Glutamatergic neuron (in vitro differentiated cells): ENCODE measurements around the gene ANO6. TPM values are rescaled to one million over a fixed set of nuclear protein-coding genes. Genes with fewer than 3 reads are reported as not detected.

Source experiments
- DNase-seq: peaks from one replicate; pipeline ENCODE4 v3.0.0; 2022
- H3K27ac Mint-ChIP-seq: one replicate; pipeline ENCODE4 v1.8.0; 2020; ENCODE audit warnings: mild to moderate bottlenecking, mixed read lengths, inconsistent platforms; ENCODE audit not compliant: unreplicated experiment
- H3K27me3 Mint-ChIP-seq: one replicate; pipeline ENCODE4 v1.8.0; 2020; ENCODE audit warnings: mild to moderate bottlenecking, moderate library complexity, mixed read lengths, inconsistent platforms; ENCODE audit not compliant: unreplicated experiment
- H3K36me3 Mint-ChIP-seq: one replicate; pipeline ENCODE4 v1.8.0; 2020; ENCODE audit warnings: mild to moderate bottlenecking, mixed read lengths, inconsistent platforms; ENCODE audit not compliant: unreplicated experiment
- H3K4me1 Mint-ChIP-seq: one replicate; pipeline ENCODE4 v1.8.0; 2020; ENCODE audit warnings: mild to moderate bottlenecking, low read depth, mixed read lengths, inconsistent platforms; ENCODE audit not compliant: unreplicated experiment
- H3K4me3 Mint-ChIP-seq: one replicate; pipeline ENCODE4 v1.8.0; 2020; ENCODE audit warnings: mild to moderate bottlenecking, mixed read lengths, inconsistent platforms; ENCODE audit not compliant: unreplicated experiment
- H3K9me3 Mint-ChIP-seq: one replicate; pipeline ENCODE4 v1.8.0; 2020; ENCODE audit warnings: mild to moderate bottlenecking, moderate library complexity, mixed read lengths, inconsistent platforms; ENCODE audit not compliant: unreplicated experiment
- total RNA-seq: library from RNA; stranded (reverse); fragmentation: NEBNext Ultra II Directional; extraction: Animal tissue kit (Norgen Biotek cat#: 25700); gene quantifications from one replicate; pipeline ENCODE4 v1.2.1, GENCODE V29; 2021; ENCODE audit not compliant: unreplicated experiment
- TF ChIP-seq, protein P1 (sequence below): fragments of 200-600 bp; sonication (generic); IDR thresholded peaks from one replicate; pipeline ENCODE4 v1.5.0; 2021; ENCODE audit not compliant: partially characterized antibody, unreplicated experiment

The ANO6 gene
- total RNA-seq, 1 donor from 2014 or later: 35.9 TPM

- H3K4me3 Mint-ChIP-seq: no peak overlapping the region
- no peaks in the 10 kb centered on the region for H3K27me3 Mint-ChIP-seq
- H3K27ac Mint-ChIP-seq: no peak overlapping the region
- H3K36me3 Mint-ChIP-seq: no peaks in the 10 kb centered on the region
- TF ChIP-seq, protein P1, sequence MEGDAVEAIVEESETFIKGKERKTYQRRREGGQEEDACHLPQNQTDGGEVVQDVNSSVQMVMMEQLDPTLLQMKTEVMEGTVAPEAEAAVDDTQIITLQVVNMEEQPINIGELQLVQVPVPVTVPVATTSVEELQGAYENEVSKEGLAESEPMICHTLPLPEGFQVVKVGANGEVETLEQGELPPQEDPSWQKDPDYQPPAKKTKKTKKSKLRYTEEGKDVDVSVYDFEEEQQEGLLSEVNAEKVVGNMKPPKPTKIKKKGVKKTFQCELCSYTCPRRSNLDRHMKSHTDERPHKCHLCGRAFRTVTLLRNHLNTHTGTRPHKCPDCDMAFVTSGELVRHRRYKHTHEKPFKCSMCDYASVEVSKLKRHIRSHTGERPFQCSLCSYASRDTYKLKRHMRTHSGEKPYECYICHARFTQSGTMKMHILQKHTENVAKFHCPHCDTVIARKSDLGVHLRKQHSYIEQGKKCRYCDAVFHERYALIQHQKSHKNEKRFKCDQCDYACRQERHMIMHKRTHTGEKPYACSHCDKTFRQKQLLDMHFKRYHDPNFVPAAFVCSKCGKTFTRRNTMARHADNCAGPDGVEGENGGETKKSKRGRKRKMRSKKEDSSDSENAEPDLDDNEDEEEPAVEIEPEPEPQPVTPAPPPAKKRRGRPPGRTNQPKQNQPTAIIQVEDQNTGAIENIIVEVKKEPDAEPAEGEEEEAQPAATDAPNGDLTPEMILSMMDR: no peak
- no peaks in the 10 kb centered on the region for H3K9me3 Mint-ChIP-seq
- peaks cover 9% of the 10 kb centered on the region for H3K4me1 Mint-ChIP-seq
- DNase-seq: no peak
These were observed 8.0 kb downstream of the ANO6 start for GRCh38 chr12:45223868-45224267.

DNA sequence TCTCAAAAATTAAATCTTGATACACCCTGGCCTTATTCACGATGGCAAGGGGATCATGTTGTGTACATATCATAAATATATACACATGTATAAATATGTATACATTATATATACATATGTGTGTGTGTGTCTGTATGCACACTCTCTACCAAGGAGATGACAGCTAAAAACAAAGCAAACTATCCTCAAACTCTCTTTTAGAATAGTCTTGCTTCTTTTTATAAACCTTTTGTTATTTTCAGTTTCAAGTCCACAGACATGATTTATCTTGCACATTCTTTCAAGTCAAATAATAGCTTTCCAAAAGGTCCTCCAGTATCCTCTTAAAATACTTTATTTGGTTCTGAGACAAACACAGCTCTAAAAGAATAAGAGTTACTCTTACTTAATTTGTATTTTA is 8.4 kb downstream of the ANO6 start:
- Mint-ChIP-seq H3K27ac (no peak overlapping the region), H3K27me3 (no peaks in the 10 kb centered on the region), H3K4me1 (peaks cover 9% of the 10 kb centered on the region), H3K36me3 (no peaks in the 10 kb centered on the region), H3K4me3 (no peak overlapping the region), H3K9me3 (no peaks in the 10 kb centered on the region)
- no peak for DNase-seq
- TF ChIP-seq, protein P1: no peak

- no peaks in the 10 kb centered on the region for H3K27me3 Mint-ChIP-seq
- H3K9me3 Mint-ChIP-seq: no peaks in the 10 kb centered on the region
- no peaks in the 10 kb centered on the region for H3K36me3 Mint-ChIP-seq
- H3K4me3 Mint-ChIP-seq: no peak overlapping the region
- DNase-seq: no peak
- H3K4me1 Mint-ChIP-seq: peaks cover 5% of the 10 kb centered on the region
- no peak overlapping the region for H3K27ac Mint-ChIP-seq
- TF ChIP-seq, protein P1: no peak
These were observed 10.1 kb downstream of the ANO6 start for GRCh38 chr12:45226021-45226420.

- no peak for DNase-seq
- no peaks in the 10 kb centered on the region for H3K9me3 Mint-ChIP-seq
- no peak overlapping the region for H3K4me3 Mint-ChIP-seq
- no peak overlapping the region for H3K27ac Mint-ChIP-seq
- H3K27me3 Mint-ChIP-seq: no peaks in the 10 kb centered on the region
- H3K4me1 Mint-ChIP-seq: peaks cover 3% of the 10 kb centered on the region
- H3K36me3 Mint-ChIP-seq: no peaks in the 10 kb centered on the region
- TF ChIP-seq, protein P1: no peak
These were observed 11.6 kb downstream of the ANO6 start for GRCh38 chr12:45227316-45228067.

- no peak for DNase-seq
- peaks cover 15% of the 10 kb centered on the region for H3K4me1 Mint-ChIP-seq
- no peak overlapping the region for H3K4me3 Mint-ChIP-seq
- H3K9me3 Mint-ChIP-seq: no peaks in the 10 kb centered on the region
- no peaks in the 10 kb centered on the region for H3K36me3 Mint-ChIP-seq
- TF ChIP-seq, protein P1: no peak
- H3K27me3 Mint-ChIP-seq: no peaks in the 10 kb centered on the region
- H3K27ac Mint-ChIP-seq: no peak overlapping the region
These were observed 15.7 kb downstream of the ANO6 start for GRCh38 chr12:45231515-45232145.
